Effector memory CD4-positive, alpha-beta T cell (primary cell): ENCODE data around the gene ACTL7B.
"Not testable (repeated sequence)": the region's sequence is repeated elsewhere in the genome, so short reads cannot be mapped to it uniquely, and the experiment has no call there.

Experiments
- DNase-seq, 3 donors: peaks; one replicate each; pipeline ENCODE4 v3.0.0-alpha.2; 2020
- H3K27ac ChIP-seq: 2 replicates; pipeline ENCODE4 v1.7.0; 2013; ENCODE audit warnings: mild to moderate bottlenecking, low read length, moderate library complexity; ENCODE audit not compliant: insufficient read depth, poor library complexity, severe bottlenecking
- H3K27me3 ChIP-seq: replicated peaks from 2 replicates; pipeline ENCODE4 v1.7.0; 2013; ENCODE audit warnings: mild to moderate bottlenecking, low read length; ENCODE audit not compliant: insufficient read depth, control insufficient read depth, poor library complexity, severe bottlenecking
- H3K36me3 ChIP-seq: 2 replicates; pipeline ENCODE4 v1.7.0; 2013; ENCODE audit warnings: mild to moderate bottlenecking, low read length, moderate library complexity; ENCODE audit not compliant: control insufficient read depth, insufficient read depth
- H3K4me1 ChIP-seq: 2 replicates; pipeline ENCODE4 v1.7.0; 2013; ENCODE audit warnings: low read length, mild to moderate bottlenecking; ENCODE audit not compliant: control insufficient read depth, insufficient read depth, poor library complexity, severe bottlenecking
- H3K4me3 ChIP-seq: 2 replicates; pipeline ENCODE4 v1.7.0; 2013; ENCODE audit warnings: low read length, low read depth, mild to moderate bottlenecking; ENCODE audit not compliant: insufficient read depth, poor library complexity, severe bottlenecking
- H3K9me3 ChIP-seq: 2 replicates; pipeline ENCODE4 v1.7.0; 2013; ENCODE audit warnings: mild to moderate bottlenecking, low read length, moderate library complexity; ENCODE audit not compliant: control insufficient read depth
- total RNA-seq, 3 donors: gene quantifications; one replicate each; lab custom pipeline; 2026; lab: John Stamatoyannopoulos, UW

The ACTL7B gene, protein sequence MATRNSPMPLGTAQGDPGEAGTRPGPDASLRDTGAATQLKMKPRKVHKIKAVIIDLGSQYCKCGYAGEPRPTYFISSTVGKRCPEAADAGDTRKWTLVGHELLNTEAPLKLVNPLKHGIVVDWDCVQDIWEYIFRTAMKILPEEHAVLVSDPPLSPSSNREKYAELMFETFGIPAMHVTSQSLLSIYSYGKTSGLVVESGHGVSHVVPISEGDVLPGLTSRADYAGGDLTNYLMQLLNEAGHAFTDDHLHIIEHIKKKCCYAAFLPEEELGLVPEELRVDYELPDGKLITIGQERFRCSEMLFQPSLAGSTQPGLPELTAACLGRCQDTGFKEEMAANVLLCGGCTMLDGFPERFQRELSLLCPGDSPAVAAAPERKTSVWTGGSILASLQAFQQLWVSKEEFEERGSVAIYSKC
- 0 to 0.39 (median 0.26) reads per million in 3 donors for total RNA-seq

DNA sequence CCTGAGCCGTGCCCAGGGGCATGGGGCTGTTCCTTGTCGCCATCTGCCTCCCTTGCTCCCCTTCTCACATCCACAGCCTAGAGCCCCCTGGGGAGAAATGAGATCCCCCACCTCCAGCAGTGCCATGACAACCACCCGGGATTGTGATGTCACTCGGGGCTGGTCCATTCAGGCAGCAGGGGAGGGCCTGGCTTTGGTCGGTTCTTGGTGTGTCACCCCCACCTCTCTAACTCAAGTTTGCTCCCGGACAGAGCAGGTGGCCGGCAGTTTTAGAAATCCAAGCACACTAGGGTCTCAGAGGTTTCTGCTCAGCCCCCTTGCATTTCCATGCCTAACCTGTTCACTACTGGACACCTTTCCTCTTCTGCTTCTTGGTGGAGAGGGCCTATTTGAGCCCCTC is at the start of gene ACTL7B:
Gene ACTL7B (minus strand): TSS at position 99 of the 400 bp plus-strand sequence. CDS start 56 bp downstream, at position 43.
- no peaks in the 10 kb centered on the region for H3K27me3 ChIP-seq
- H3K4me1 ChIP-seq: no peaks in the 10 kb centered on the region
- H3K27ac ChIP-seq: no peak within 1 kb of the TSS
- no peak within 1 kb of the TSS for H3K4me3 ChIP-seq
- H3K9me3 ChIP-seq: no peaks in the 10 kb centered on the region
- no peaks in the 10 kb centered on the region for H3K36me3 ChIP-seq
- no peak for DNase-seq

DNA sequence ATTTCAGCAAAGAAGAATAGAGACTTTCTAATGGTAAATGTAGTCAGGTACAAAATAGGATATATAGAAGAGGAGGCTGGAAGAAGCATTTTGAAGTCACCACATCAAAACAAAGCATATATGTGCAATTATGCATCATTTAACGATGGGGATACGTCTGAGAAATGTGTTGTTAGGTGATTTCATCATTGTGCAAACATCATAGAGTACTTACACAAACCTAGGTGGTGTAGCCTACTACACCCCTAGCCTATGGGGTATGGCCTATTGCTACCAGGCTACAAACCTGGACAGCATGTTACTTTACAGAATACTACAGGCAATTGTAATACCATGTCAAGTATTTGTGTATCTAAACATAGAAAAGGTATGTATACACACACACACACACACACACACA is 49.7 kb upstream of the ACTL7B start:
- peaks cover 85% of the 10 kb centered on the region for H3K36me3 ChIP-seq
- no peaks in the 10 kb centered on the region for H3K27me3 ChIP-seq
- no peak for DNase-seq

DNA sequence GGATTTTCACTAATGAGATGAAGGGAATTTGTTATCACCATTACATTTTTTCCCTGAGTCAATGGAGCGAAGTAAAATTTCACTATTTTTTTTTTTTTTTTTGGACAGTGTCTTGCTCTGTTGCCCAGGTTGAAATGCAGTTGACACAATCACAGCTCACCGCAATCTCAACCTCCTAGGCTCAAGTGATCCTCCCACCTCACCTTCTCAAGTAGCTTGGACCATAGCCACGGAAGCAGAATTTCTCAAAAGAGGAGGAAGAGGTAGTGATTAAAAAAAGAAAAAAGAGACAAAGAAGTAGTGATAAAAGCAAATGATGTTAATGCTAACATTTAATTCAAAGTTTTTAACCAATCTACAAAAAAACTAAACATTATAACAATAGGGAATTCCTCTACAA is 48.4 kb upstream of the ACTL7B start:
- no peak for DNase-seq
- Histone ChIP-seq H3K4me3 (no peak overlapping the region), H3K4me1 (no peaks in the 10 kb centered on the region), H3K27me3 (no peaks in the 10 kb centered on the region), H3K36me3 (peaks cover 85% of the 10 kb centered on the region), H3K9me3 (no peaks in the 10 kb centered on the region), H3K27ac (no peak overlapping the region)

More for the DNA sequence above, 49.7 kb upstream of the ACTL7B start:
- H3K4me3 ChIP-seq: no peak overlapping the region
- H3K4me1 ChIP-seq: no peaks in the 10 kb centered on the region
- H3K27ac ChIP-seq: no peak overlapping the region
- H3K9me3 ChIP-seq: no peaks in the 10 kb centered on the region

DNA sequence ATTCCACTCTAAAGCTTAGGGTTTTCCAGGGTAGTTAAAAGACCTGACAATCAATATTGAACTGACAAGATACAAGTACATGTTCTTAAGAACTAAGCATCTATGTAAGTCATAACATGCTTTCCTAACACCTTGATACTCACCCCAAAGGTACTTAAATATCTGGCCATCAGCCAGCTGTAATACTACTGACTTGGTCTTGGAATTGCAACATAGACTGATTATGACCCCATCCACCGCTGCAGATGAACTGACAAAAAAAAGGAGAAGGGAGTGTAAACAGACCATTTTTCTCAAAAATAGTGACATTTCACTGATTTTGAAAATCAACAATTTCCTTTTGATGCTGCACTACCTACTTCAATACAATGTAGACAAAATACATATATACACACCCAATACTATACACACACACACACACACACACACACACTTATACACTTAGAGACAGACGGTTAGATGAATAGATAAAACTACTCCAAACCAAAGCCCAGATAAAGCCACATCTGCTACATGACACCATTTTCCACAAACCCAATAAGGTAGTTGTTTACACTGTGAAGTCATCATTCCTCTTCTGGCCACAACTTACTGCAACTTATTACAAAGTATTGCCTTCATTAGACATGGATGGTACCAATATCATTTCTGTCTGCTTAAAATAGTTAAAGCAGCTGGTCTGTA is 47.8 kb upstream of the ACTL7B start:
- H3K36me3 ChIP-seq: peaks cover 83% of the 10 kb centered on the region
- no peaks in the 10 kb centered on the region for H3K9me3 ChIP-seq

DNA sequence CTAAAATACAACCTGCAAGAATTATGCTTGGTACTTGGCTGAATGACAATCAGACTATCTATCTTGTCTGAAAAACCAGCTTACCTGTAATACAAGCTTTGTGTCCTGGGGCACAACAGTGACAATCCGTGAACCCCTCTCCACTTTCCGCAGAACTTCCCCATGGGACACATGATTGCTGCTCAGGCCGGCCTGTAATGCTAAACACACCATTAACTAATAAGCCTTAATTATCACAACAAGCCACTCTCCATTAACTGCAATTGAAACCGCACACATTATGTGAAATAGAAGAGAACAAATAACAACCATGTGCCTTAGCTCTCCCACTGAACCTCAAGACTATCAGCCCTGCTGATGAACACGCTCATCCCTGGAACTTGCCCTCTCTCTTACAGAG is 44.4 kb upstream of the ACTL7B start:
- peaks cover 79% of the 10 kb centered on the region for H3K36me3 ChIP-seq
- DNase-seq: no peak
- no peak overlapping the region for H3K27ac ChIP-seq
- no peaks in the 10 kb centered on the region for H3K4me1 ChIP-seq
- H3K27me3 ChIP-seq: no peaks in the 10 kb centered on the region
- no peak overlapping the region for H3K4me3 ChIP-seq
- no peaks in the 10 kb centered on the region for H3K9me3 ChIP-seq

More for the DNA sequence above, 47.8 kb upstream of the ACTL7B start:
- Histone ChIP-seq H3K4me3 (no peak overlapping the region), H3K27ac (no peak overlapping the region), H3K4me1 (no peaks in the 10 kb centered on the region), H3K27me3 (no peaks in the 10 kb centered on the region)
- no peak for DNase-seq

DNA sequence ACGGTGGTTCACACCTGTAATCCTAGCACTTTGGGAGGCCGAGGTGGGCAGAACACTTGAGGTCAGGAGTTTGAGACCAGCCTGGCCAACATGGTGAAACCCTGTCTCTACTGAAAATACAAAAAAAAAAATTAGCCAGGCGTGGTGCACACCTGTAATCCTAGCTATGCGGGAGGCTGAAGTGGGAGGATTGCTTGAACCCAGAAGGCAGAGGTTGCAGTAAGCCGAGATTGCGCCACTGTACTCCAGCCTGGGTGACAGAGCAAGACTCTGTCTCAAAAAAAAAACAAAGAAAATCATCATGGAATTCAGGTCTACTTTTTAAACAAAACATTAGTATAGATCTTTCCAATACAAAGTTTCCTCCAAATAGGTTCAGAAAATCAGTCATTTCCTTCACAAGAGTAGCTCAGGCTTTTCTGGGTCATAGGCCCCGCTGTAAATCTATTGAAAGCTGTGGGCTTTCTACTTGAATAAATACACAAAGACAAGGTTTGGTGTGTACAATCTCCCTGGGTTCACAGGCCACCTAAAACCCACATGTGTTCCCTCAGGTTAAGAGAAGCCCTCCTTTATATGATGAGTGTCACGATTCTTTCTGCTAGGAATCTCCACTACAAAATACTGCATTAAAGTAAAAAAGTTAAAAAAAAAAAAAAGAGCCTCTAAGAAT is 43.4 kb upstream of the ACTL7B start:
- peaks cover 71% of the 10 kb centered on the region for H3K36me3 ChIP-seq
- not testable (repeated sequence) for H3K4me3 ChIP-seq, H3K27me3 ChIP-seq, H3K4me1 ChIP-seq, DNase-seq, H3K27ac ChIP-seq, H3K9me3 ChIP-seq

DNA sequence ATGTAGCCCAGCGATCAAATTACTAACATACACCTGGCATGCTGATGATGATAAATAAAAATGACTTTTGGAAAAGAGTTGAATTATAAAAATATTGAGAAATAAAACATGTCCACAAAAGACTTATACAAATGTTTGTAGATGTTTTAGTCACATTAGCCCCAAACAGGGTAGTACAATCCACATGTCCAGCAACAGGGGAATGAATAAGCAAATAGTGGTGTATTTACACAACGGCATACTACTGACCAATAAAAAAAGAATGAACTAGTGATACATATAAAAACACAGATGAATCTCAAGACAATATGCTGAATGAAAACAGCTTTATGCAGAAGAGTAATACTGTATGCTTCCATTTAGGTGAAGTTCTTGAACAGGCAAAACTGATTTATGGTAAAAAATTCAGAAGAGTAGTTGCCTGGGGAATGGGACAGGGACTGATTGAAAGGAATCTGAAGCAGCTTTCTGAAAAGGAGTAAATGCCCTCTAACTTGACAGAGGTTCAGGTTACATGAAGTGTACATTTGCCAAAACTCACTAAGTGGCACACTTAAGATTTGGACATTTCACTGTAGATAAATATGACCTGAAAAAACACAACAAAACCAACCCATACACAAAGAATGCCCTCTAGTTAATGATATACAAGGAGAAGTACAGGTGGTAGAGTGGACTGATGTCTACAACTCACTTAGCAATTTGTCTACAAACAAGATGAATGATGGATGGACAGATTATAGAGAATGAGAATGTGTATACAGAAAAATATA is 41.7 kb upstream of the ACTL7B start:
- Histone ChIP-seq H3K4me1 (no peaks in the 10 kb centered on the region), H3K9me3 (no peaks in the 10 kb centered on the region), H3K36me3 (peaks cover 74% of the 10 kb centered on the region), H3K27ac (no peak overlapping the region), H3K4me3 (no peak overlapping the region), H3K27me3 (no peaks in the 10 kb centered on the region)
- no peak for DNase-seq

DNA sequence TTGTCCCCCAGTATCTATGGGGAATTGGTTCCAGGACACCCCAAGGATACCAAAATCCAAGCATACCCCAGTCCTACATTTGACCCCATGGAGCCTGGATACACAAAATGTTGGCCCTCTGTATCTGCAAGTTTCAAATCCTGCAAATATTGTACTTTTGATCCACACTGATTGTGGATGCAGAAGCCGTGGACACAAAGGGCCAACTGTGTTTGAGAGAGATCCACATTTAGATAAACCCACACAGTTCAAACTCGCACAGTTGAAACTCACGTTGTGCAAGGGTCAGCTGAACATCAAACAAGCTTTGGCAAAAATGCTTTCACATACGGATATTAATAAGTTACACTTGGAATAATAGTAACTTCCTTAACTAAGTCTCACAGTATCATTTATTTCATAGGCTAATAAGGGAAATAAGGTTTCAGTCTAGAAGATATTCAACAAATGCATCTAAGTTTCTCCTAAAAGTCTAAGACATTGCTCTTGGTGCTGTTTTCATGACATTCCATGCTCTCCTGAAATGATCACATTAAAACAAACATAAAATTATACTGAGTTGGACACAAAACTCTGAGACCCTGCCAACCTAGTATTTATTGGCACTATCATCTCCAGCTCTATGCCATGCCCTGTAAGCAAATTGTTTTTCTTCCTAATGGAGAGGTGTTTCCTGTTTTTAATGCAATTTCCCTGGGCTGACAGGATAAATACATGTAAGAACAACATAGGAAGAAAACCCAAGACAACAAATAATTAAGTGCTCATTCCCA is 38.6 kb upstream of the ACTL7B start:
- Histone ChIP-seq H3K4me1 (no peaks in the 10 kb centered on the region), H3K36me3 (peaks cover 77% of the 10 kb centered on the region), H3K4me3 (no peak overlapping the region), H3K27ac (no peak overlapping the region), H3K9me3 (no peaks in the 10 kb centered on the region), H3K27me3 (no peaks in the 10 kb centered on the region)
- DNase-seq: no peak

DNA sequence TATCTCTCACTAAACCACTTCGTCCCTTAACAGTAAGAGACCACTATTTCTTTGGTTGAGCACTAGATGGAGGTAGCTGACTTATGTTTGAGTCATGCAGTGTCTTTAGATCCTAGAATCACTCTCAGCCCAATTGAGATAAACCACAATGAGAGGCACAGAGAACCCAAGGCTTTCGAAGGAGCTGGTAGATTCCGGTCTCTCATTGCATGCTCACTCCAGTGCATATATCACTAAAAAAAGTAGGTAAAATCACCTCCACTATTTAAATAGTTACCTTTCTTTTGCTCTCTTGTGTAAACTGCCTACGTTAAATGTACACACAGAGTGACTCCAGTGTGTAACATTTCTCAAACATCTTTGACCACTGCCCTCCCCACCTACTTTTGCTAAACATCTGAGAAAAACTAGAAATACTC is 33.9 kb upstream of the ACTL7B start:
- H3K27ac ChIP-seq: no peak overlapping the region
- H3K9me3 ChIP-seq: no peaks in the 10 kb centered on the region
- no peak for DNase-seq
- peaks cover 63% of the 10 kb centered on the region for H3K36me3 ChIP-seq
- no peaks in the 10 kb centered on the region for H3K4me1 ChIP-seq
- H3K27me3 ChIP-seq: no peaks in the 10 kb centered on the region
- H3K4me3 ChIP-seq: no peak overlapping the region
